K562 (cell line): ENCODE results near the gene CLSTN2. TPM values are rescaled to one million over a fixed set of nuclear protein-coding genes. Genes with fewer than 3 reads are reported as not detected.

Source experiments
- ATAC-seq: fragments of 200-7000 bp; cut with Tn5 transposase; 3 replicates; pipeline ENCODE4 v1.9.1; 2020; ENCODE audit warnings: moderate library complexity
- BruUV-seq: library from RNA; stranded (reverse); fragments of 400-500 nt; replicated peaks from 2 replicates; lab custom pipeline; 2021; lab: Mats Ljungman, UMichigan
- CTCF ChIA-PET: fragments of 300-600 bp; formaldehyde crosslinking; extraction: SDS; loops from one replicate; lab custom pipeline; 2021; ENCODE audit warnings: low intra/inter-chr PET ratio; lab: Yijun Ruan, JAX
- POLR2A ChIA-PET: fragments of 300-600, 350-650 bp; sonication (Branson Sonifier 250); formaldehyde crosslinking; extraction: SDS; loops from one replicate; lab custom pipeline; 2021; ENCODE audit warnings: antibody characterized with exemption, inconsistent platforms; lab: Yijun Ruan, JAX
- DNase-seq, 4 experiments: peaks; one replicate each; pipeline versions ENCODE4 v3.0.0 to v3.0.0-alpha.2; 2011 to 2018; ENCODE audit warnings: low spot score in 3 of 4, mixed read lengths in 3 of 4; ENCODE audit errors: extremely low read depth in 1 of 4
- FAIRE-seq: peaks from 2 replicates; lab custom pipeline; 2011; peaks lifted over from hg19 to GRCh38; lab: Jason Lieb, UNC
- H2AFZ ChIP-seq: 2 replicates; pipeline ENCODE4 v1.6.0; 2011; ENCODE audit warnings: low read depth, low read length, control low read depth, inconsistent platforms
- H3K27ac ChIP-seq: fragments of 200-600 bp; 3 replicates; pipeline ENCODE4 v1.8.0; 2011; ENCODE audit warnings: low read depth, mild to moderate bottlenecking, control low read depth, inconsistent platforms, low read length, moderate library complexity, mixed read lengths; ENCODE audit errors: extremely low read depth
- H3K27me3 ChIP-seq, 2 experiments: fragments of 300-600 bp in 1 of 2; 2 replicates in 1 of 2; 3 replicates in 1 of 2; pipeline versions ENCODE4 v1.6.0 to v1.8.0; 2011; ENCODE audit warnings: inconsistent platforms in 2 of 2, low read length in 2 of 2, mild to moderate bottlenecking in 1 of 2, mixed read lengths in 1 of 2, moderate library complexity in 1 of 2; ENCODE audit not compliant: control insufficient read depth in 2 of 2, insufficient read depth in 2 of 2
- H3K36me3 ChIP-seq: fragments of 300-600 bp; 3 replicates; pipeline ENCODE4 v1.8.0; 2011; ENCODE audit warnings: mild to moderate bottlenecking, low read length, inconsistent platforms; ENCODE audit not compliant: control insufficient read depth, insufficient read depth
- H3K4me1 ChIP-seq, 2 experiments: fragments of 200-600 bp in 1 of 2; replicated peaks in 1 of 2; 2 replicates in 1 of 2; 3 replicates in 1 of 2; pipeline versions ENCODE4 v1.5.1 to v1.8.0; 2011; ENCODE audit warnings: inconsistent platforms in 2 of 2, low read length in 2 of 2, mild to moderate bottlenecking in 1 of 2, mixed read lengths in 1 of 2, moderate library complexity in 1 of 2; ENCODE audit not compliant: control insufficient read depth in 2 of 2, insufficient read depth in 2 of 2
- H3K4me2 ChIP-seq: 2 replicates; pipeline ENCODE4 v1.6.1; 2011; ENCODE audit warnings: low read length, control low read depth, inconsistent platforms, mixed read lengths; ENCODE audit not compliant: insufficient read depth
- H3K4me3 ChIP-seq: fragments of 200-600 bp; sonication (generic), shearing (Covaris generic); 2 replicates; pipeline ENCODE4 v1.5.1; 2016; ENCODE audit warnings: control low read depth, inconsistent platforms
- H3K79me2 ChIP-seq: fragments of 200-600 bp; 3 replicates; pipeline ENCODE4 v1.8.0; 2011; ENCODE audit warnings: low read length, inconsistent platforms; ENCODE audit not compliant: control insufficient read depth, insufficient read depth
- H3K9ac ChIP-seq, 2 experiments: 2 replicates each; pipeline versions ENCODE4 v1.6.0 to v1.6.1; 2011; ENCODE audit warnings: low read depth in 2 of 2, low read length in 2 of 2, control low read depth in 1 of 2, inconsistent platforms in 1 of 2, mild to moderate bottlenecking in 1 of 2, mixed read lengths in 1 of 2; ENCODE audit not compliant: insufficient read depth in 1 of 2
- H3K9me1 ChIP-seq: one replicate; pipeline ENCODE4 v1.6.0; 2011; ENCODE audit warnings: inconsistent platforms, mild to moderate bottlenecking, low read length, moderate library complexity; ENCODE audit not compliant: control insufficient read depth, insufficient read depth
- H3K9me3 ChIP-seq: replicated peaks from 2 replicates; pipeline ENCODE4 v1.5.1; 2011; ENCODE audit warnings: low read depth, low read length, inconsistent platforms; ENCODE audit not compliant: control insufficient read depth, insufficient read depth
- H4K20me1 ChIP-seq: replicated peaks from 2 replicates; pipeline ENCODE4 v1.6.1; 2011; ENCODE audit warnings: low read length, inconsistent platforms, mixed read lengths; ENCODE audit not compliant: control insufficient read depth, insufficient read depth
- CCAR2 ChIP-seq: fragments of 200-400 bp; formaldehyde crosslinking; IDR thresholded peaks from 2 replicates; pipeline ENCODE4 v1.6.1; 2017; ENCODE audit warnings: mild to moderate bottlenecking, low read depth, low read length
- MED1 ChIP-seq: sonication (generic); formaldehyde crosslinking; IDR thresholded peaks from 2 replicates; pipeline ENCODE4 v1.8.1; 2023; ENCODE audit warnings: missing genetic modification reagents, borderline replicate concordance
- NBN ChIP-seq: fragments of 450-650 bp; IDR thresholded peaks from 2 replicates; pipeline ENCODE4 v1.6.1; 2016; ENCODE audit warnings: low read depth, mild to moderate bottlenecking
- PHB ChIP-seq: fragments of 250-450 bp; sonication (Bioruptor Pico); IDR thresholded peaks from 2 replicates; pipeline ENCODE4 v1.5.0; 2021
- TCF3 ChIP-seq: sonication (generic); formaldehyde crosslinking; IDR thresholded peaks from 2 replicates; pipeline ENCODE4 v1.4.0; 2020; ENCODE audit warnings: mild to moderate bottlenecking, missing genetic modification reagents
- ZBTB8A ChIP-seq: fragments of 450-650 bp; IDR thresholded peaks from 2 replicates; pipeline ENCODE4 v1.6.1; 2018; ENCODE audit warnings: mild to moderate bottlenecking, moderate library complexity; ENCODE audit not compliant: partially characterized antibody
- ZNF133 ChIP-seq: fragments of 250-450 bp; sonication (Bioruptor Pico); IDR thresholded peaks from 2 replicates; pipeline ENCODE4 v1.4.0; 2020; ENCODE audit warnings: mild to moderate bottlenecking
- WGBS: fragments of 100-300 bp; shearing (Covaris generic); methylation state at CpG from one replicate; pipeline ENCODE4 v1.1.6; 2016; ENCODE audit warnings: low coverage, mixed read lengths; ENCODE audit not compliant: insufficient coverage; ENCODE audit errors: missing lambda C conversion rate; 5-methylcytosine and 5-hydroxymethylcytosine counted together
- in situ Hi-C: fragments of 300-500 bp; cut with MboI; formaldehyde crosslinking; loops from 4 replicates; pipeline ENCODE4 v1.15.0; 2018; ENCODE audit warnings: inconsistent platforms, mixed read lengths
- intact Hi-C: fragments of 100-400 bp; cut with micrococcal nuclease; formaldehyde crosslinking; loops from 2 replicates; pipeline ENCODE4 v1.14.2; 2022
- polyA plus RNA-seq, 8 experiments: library from polyadenylated mRNA; depleted of rRNA in 4 of 8; stranded (reverse) in 5 of 8; unstranded in 3 of 8; fragments of >200 nt; fragmentation: Nextera tagmentation in 2 of 8; fragmentation: Illumina TruSeq in 1 of 8; extraction: Ambion mirVana in 2 of 8; extraction: Trizol in 1 of 8; gene quantifications; 2 replicates each; pipeline versions ENCODE4 v1.2.1 to v1.2.3, GENCODE V29; 2011 to 2014; ENCODE audit warnings: inconsistent platforms in 1 of 8, missing spikeins in 1 of 8
- total RNA-seq, 7 experiments: library from RNA; depleted of rRNA in 6 of 7; stranded (reverse); fragments of >200 nt in 6 of 7; fragmentation: Illumina TruSeq in 2 of 7; extraction: Trizol in 2 of 7; gene quantifications; 2 replicates each; pipeline versions ENCODE4 v1.2.1 to v1.2.3, GENCODE V29; 2011 to 2021; ENCODE audit warnings: low replicate concordance in 1 of 7
- TF ChIP-seq, protein P1 (sequence below): sonication (generic); formaldehyde crosslinking; IDR thresholded peaks from 2 replicates; pipeline ENCODE4 v1.8.1; 2022; ENCODE audit warnings: missing genetic modification reagents
- TF ChIP-seq, protein P2 (sequence below): IDR thresholded peaks from 2 replicates; pipeline ENCODE4 v1.6.1; 2011; ENCODE audit not compliant: insufficient read length; ENCODE audit errors: extremely low read depth
- TF ChIP-seq, protein P3 (sequence below): fragments of 450-650 bp; conservative IDR thresholded peaks from 2 replicates; pipeline ENCODE4 v1.6.1; 2016; ENCODE audit warnings: missing genetic modification characterization, low read depth, mild to moderate bottlenecking, missing compliant biosample characterization, moderate library complexity
- TF ChIP-seq, protein P4 (sequence below): fragments of 450-650 bp; IDR thresholded peaks from 2 replicates; pipeline ENCODE4 v1.6.1; 2017; ENCODE audit warnings: mild to moderate bottlenecking, moderate library complexity
- TF ChIP-seq, protein P5 (sequence below): fragments of 450-650 bp; IDR thresholded peaks from 2 replicates; pipeline ENCODE4 v1.6.1; 2016; ENCODE audit warnings: missing biosample characterization, missing genetic modification characterization

Gene CLSTN2
- total and polyA plus RNA-seq, 9 of the 15 experiments (the other 6 are each of a cell fraction or from before 2014, with no cell fraction given) = 0.02 to 0.04 (median 0.04) TPM; not detected in 6

DNA sequence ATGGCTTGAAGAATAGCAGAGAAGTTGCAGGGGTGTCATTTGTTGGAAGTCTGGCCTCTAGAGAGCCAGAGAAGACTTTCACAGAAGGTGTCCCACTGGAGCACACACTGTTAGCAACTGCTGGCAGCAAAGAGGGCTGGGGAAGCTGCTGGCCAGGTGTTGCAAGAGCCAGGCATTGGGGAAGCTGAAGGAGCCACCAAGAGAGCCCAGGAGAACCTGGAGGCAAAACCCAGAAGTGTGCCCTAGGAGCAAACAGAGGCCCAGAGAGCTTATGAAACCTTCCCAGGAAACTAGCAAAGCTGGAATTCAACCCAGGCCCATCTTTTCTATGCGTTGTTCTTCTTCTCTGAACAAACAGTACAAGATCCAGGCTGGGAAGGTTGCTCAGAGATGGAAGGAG, 610.2 kb downstream of the CLSTN2 start:
- Histone ChIP-seq H4K20me1 (no peaks in the 10 kb centered on the region), H3K36me3 (no peaks in the 10 kb centered on the region), H3K9me3 (no peaks in the 10 kb centered on the region), H3K4me3 (no peak overlapping the region), H3K27ac (no peak overlapping the region), H2AFZ (no peak overlapping the region), H3K9me1 (no peaks in the 10 kb centered on the region), H3K79me2 (no peaks in the 10 kb centered on the region), H3K4me2 (no peak overlapping the region), H3K27me3 (no peaks in the 10 kb centered on the region), H3K9ac (no peak overlapping the region), H3K4me1 (no peaks in the 10 kb centered on the region)
- FAIRE-seq (no peak), ATAC-seq (no peak), DNase-seq (no peak)
- no TSS peak for BruUV-seq
- ChIA-PET CTCF (no interaction called here), POLR2A (no interaction called here)
- intact Hi-C loops (no loop called here), in situ Hi-C loops (no loop called here)
- TF ChIP-seq, protein P1, sequence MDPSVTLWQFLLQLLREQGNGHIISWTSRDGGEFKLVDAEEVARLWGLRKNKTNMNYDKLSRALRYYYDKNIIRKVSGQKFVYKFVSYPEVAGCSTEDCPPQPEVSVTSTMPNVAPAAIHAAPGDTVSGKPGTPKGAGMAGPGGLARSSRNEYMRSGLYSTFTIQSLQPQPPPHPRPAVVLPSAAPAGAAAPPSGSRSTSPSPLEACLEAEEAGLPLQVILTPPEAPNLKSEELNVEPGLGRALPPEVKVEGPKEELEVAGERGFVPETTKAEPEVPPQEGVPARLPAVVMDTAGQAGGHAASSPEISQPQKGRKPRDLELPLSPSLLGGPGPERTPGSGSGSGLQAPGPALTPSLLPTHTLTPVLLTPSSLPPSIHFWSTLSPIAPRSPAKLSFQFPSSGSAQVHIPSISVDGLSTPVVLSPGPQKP (CRISPR knock-in tag) = no peak
- TF ChIP-seq TCF3 = no peak
- TF ChIP-seq, protein P2, sequence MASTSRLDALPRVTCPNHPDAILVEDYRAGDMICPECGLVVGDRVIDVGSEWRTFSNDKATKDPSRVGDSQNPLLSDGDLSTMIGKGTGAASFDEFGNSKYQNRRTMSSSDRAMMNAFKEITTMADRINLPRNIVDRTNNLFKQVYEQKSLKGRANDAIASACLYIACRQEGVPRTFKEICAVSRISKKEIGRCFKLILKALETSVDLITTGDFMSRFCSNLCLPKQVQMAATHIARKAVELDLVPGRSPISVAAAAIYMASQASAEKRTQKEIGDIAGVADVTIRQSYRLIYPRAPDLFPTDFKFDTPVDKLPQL = no peak
- TF ChIP-seq PHB (CRISPR knock-in tag) = no peak
- TF ChIP-seq CCAR2 = no peak
- no peak for TF ChIP-seq ZBTB8A
- TF ChIP-seq, protein P3, sequence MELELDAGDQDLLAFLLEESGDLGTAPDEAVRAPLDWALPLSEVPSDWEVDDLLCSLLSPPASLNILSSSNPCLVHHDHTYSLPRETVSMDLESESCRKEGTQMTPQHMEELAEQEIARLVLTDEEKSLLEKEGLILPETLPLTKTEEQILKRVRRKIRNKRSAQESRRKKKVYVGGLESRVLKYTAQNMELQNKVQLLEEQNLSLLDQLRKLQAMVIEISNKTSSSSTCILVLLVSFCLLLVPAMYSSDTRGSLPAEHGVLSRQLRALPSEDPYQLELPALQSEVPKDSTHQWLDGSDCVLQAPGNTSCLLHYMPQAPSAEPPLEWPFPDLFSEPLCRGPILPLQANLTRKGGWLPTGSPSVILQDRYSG = no peak
- TF ChIP-seq, protein P4, sequence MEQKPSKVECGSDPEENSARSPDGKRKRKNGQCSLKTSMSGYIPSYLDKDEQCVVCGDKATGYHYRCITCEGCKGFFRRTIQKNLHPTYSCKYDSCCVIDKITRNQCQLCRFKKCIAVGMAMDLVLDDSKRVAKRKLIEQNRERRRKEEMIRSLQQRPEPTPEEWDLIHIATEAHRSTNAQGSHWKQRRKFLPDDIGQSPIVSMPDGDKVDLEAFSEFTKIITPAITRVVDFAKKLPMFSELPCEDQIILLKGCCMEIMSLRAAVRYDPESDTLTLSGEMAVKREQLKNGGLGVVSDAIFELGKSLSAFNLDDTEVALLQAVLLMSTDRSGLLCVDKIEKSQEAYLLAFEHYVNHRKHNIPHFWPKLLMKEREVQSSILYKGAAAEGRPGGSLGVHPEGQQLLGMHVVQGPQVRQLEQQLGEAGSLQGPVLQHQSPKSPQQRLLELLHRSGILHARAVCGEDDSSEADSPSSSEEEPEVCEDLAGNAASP = no peak
- no peak for TF ChIP-seq ZNF133
- no peak for TF ChIP-seq MED1 (CRISPR knock-in tag)
- TF ChIP-seq, protein P5, sequence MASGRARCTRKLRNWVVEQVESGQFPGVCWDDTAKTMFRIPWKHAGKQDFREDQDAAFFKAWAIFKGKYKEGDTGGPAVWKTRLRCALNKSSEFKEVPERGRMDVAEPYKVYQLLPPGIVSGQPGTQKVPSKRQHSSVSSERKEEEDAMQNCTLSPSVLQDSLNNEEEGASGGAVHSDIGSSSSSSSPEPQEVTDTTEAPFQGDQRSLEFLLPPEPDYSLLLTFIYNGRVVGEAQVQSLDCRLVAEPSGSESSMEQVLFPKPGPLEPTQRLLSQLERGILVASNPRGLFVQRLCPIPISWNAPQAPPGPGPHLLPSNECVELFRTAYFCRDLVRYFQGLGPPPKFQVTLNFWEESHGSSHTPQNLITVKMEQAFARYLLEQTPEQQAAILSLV (tag) = no peak
- TF ChIP-seq NBN = no peak
- 0% methylated on average over 1 of the region's 1 CpG for WGBS
